ENCODE data around the gene LCA5.

Gene LCA5

GRCh38 chr6:79544939-79545450, 7.8 kb upstream of the LCA5 start (continued):
- TF ChIP-seq ZEB2 (tag by site-specific recombination; IDR thresholded peaks at IDR 0.05) (peak; percentile 94), ZNF704 (tag by site-specific recombination; IDR thresholded peaks at IDR 0.05) (no peak), KLF8 (tag by site-specific recombination; IDR thresholded peaks at IDR 0.05) (peak; percentile 48; the same call in 1 of the 2 replicates), ZBTB21 (tag by site-specific recombination; IDR thresholded peaks at IDR 0.05) (peak; percentile 91), ZNF558 (tag by site-specific recombination; IDR thresholded peaks at IDR 0.05) (peak; percentile 65; the same call in 1 of the 2 replicates), BCL11A (tag by site-specific recombination; IDR thresholded peaks at IDR 0.05; ENCODE audit: low read depth) (peak; percentile 77; the same call in 1 of the 2 replicates), EGR2 (tag by site-specific recombination; IDR thresholded peaks at IDR 0.05; ENCODE audit: low read depth) (no peak), ZNF48 (tag by site-specific recombination; IDR thresholded peaks at IDR 0.05) (no peak), ZBTB20 (tag by site-specific recombination; IDR thresholded peaks at IDR 0.05) (no peak; the same call in 1 of the 2 replicates), ZNF366 (tag by site-specific recombination; conservative IDR thresholded peaks at IDR 0.05) (peak; percentile 97), ZNF645 (tag by site-specific recombination; IDR thresholded peaks at IDR 0.05) (no peak), ZNF394 (tag by site-specific recombination; IDR thresholded peaks at IDR 0.05; ENCODE audit: borderline replicate concordance) (peak; percentile 74), MZF1 (tag by site-specific recombination; IDR thresholded peaks at IDR 0.05; ENCODE audit: borderline replicate concordance) (peak; percentile 88), ZNF785 (tag by site-specific recombination; IDR thresholded peaks at IDR 0.05) (no peak), GLIS2 (tag by site-specific recombination; IDR thresholded peaks at IDR 0.05) (peak; percentile 79), GLIS1 (tag by site-specific recombination; IDR thresholded peaks at IDR 0.05) (peak; percentile 47; the same call in 1 of the 2 replicates), ZNF335 (tag by site-specific recombination; conservative IDR thresholded peaks at IDR 0.05) (no peak), ATF2 (tag by site-specific recombination; IDR thresholded peaks at IDR 0.05; ENCODE audit: low read depth) (peak; percentile 77)
- TF ChIP-seq, protein P1, sequence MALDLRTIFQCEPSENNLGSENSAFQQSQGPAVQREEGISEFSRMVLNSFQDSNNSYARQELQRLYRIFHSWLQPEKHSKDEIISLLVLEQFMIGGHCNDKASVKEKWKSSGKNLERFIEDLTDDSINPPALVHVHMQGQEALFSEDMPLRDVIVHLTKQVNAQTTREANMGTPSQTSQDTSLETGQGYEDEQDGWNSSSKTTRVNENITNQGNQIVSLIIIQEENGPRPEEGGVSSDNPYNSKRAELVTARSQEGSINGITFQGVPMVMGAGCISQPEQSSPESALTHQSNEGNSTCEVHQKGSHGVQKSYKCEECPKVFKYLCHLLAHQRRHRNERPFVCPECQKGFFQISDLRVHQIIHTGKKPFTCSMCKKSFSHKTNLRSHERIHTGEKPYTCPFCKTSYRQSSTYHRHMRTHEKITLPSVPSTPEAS (tag by site-specific recombination; IDR thresholded peaks at IDR 0.05), result no peak

DNA sequence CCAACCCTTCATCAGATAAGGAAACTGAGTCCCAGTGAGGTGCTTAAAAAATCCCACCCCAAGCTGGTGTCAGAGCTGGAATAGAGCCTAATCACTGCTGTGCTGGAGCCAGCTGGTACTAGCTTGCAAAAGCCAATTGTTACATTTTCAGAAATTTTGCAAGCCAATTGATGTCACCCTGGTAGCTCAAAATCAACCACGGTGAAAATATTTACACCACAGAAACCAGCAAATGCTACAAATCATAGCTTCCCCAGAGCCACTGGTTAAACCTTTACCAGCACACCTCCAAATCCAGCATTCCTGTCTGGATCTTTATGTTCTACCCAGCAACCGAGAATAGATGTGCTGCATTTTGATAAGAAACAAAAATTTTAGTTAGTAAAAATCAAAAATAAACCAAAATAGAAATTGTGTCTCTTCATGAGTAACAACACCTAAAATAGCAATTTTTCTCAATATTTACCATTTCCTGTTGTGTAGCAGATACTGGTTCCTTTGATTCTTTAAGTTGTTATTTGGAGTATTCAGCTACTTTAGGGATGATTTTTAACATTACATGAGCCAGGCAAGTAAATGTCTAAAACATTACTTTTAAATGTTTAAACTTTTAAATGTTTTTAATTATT, 7.2 kb upstream of the LCA5 start:
- Histone ChIP-seq H3K27ac (ENCODE audit: extremely low read depth, low read depth, low read length) (peak overlapping the region; percentile 21; the same call in 1 of the 2 replicates), H3K36me3 (ENCODE audit: control insufficient read depth in 2 of 2, insufficient read depth in 1 of 2, low read length in 2 of 2) (peaks cover 0 to 11% of the 10 kb centered on the region in 2 experiments; a peak in 1 of 3 replicates), H3K4me3 (ENCODE audit: low read depth, low read length) (no peak overlapping the region), H3K4me1 (ENCODE audit: control insufficient read depth, insufficient read depth, low read length) (peaks cover 15% of the 10 kb centered on the region), H3K9me3 (ENCODE audit: control insufficient read depth, insufficient read depth, low read depth, low read length) (no peaks in the 10 kb centered on the region)
- POLR2A ChIA-PET, result interaction anchor here (1.2 to 2.2 kb wide), 2 partner anchors 8 to 57 kb away, joined by 3 to 18 read pairs; partner anchors contain the start of gene LCA5
- TF ChIP-seq ZNF600 (tag by site-specific recombination; IDR thresholded peaks at IDR 0.05) (peak; percentile 78), ZNF548 (tag by site-specific recombination; IDR thresholded peaks at IDR 0.05) (no peak)
- CTCF ChIA-PET, result interaction anchor here (0.6 to 2.5 kb wide), 13 partner anchors 9 to 322 kb away, joined by 3 to 16 read pairs (median 5); partner anchors contain the start of genes LCA5 and SH3BGRL2

Measured in HEK293 (cell line).